Mesenchymal stem cell (in vitro differentiated cells and primary cell): ENCODE results near the gene TSSC4.

ENCODE experiments used
- DNase-seq: peaks from one replicate; pipeline ENCODE4 v3.0.0-alpha.2; 2013
- H2AFZ ChIP-seq: one replicate; pipeline ENCODE4 v1.6.1; 2013; ENCODE audit warnings: low read depth, mild to moderate bottlenecking, control low read depth, inconsistent platforms, low read length, moderate library complexity
- H2AK5ac ChIP-seq: 2 replicates; pipeline ENCODE4 v1.6.1; 2013; ENCODE audit warnings: low read length, moderate library complexity, mild to moderate bottlenecking, inconsistent platforms; ENCODE audit not compliant: severe bottlenecking
- H2BK120ac ChIP-seq: one replicate; pipeline ENCODE4 v1.6.1; 2013; ENCODE audit warnings: low read depth, mild to moderate bottlenecking, inconsistent platforms, low read length, moderate library complexity
- H2BK12ac ChIP-seq, 2 experiments: one replicate each; pipeline ENCODE4 v1.6.1; 2013; ENCODE audit warnings: inconsistent platforms in 2 of 2, low read length in 2 of 2, mild to moderate bottlenecking in 2 of 2, moderate library complexity in 2 of 2, control low read depth in 1 of 2
- H2BK15ac ChIP-seq: one replicate; pipeline ENCODE4 v1.6.1; 2013; ENCODE audit warnings: mild to moderate bottlenecking, low read depth, inconsistent platforms; ENCODE audit not compliant: poor library complexity, severe bottlenecking
- H2BK5ac ChIP-seq: 2 replicates; pipeline ENCODE4 v1.6.1; 2013; ENCODE audit warnings: low read depth, mild to moderate bottlenecking, low read length, control low read depth, inconsistent platforms; ENCODE audit not compliant: poor library complexity, severe bottlenecking
- H3K14ac ChIP-seq, 2 experiments: one replicate each; pipeline ENCODE4 v1.6.1; 2013; ENCODE audit warnings: inconsistent platforms in 2 of 2, low read length in 2 of 2, control low read depth in 1 of 2, mild to moderate bottlenecking in 1 of 2, moderate library complexity in 1 of 2
- H3K18ac ChIP-seq, 2 experiments: one replicate each; pipeline ENCODE4 v1.6.1; 2013; ENCODE audit warnings: inconsistent platforms in 2 of 2, low read length in 2 of 2, control low read depth in 1 of 2, low read depth in 1 of 2, mild to moderate bottlenecking in 1 of 2
- H3K23ac ChIP-seq, 2 experiments: one replicate each; pipeline ENCODE4 v1.6.1; 2013; ENCODE audit warnings: inconsistent platforms in 2 of 2, low read length in 2 of 2, mild to moderate bottlenecking in 2 of 2, moderate library complexity in 2 of 2, control low read depth in 1 of 2
- H3K27ac ChIP-seq: 2 replicates; pipeline ENCODE4 v1.5.1; 2013; ENCODE audit warnings: mild to moderate bottlenecking, moderate library complexity, low read length, control low read depth, inconsistent platforms; ENCODE audit not compliant: poor library complexity, severe bottlenecking
- H3K27me3 ChIP-seq, 2 experiments: 2 replicates each; pipeline versions ENCODE4 v1.6.1 to v1.7.0; 2013; ENCODE audit warnings: low read length in 2 of 2, mild to moderate bottlenecking in 2 of 2, moderate library complexity in 2 of 2, control low read depth in 1 of 2, inconsistent platforms in 1 of 2; ENCODE audit not compliant: control insufficient read depth in 1 of 2, insufficient read depth in 1 of 2
- H3K36me3 ChIP-seq, 2 experiments: 2 replicates each; pipeline versions ENCODE4 v1.6.1 to v1.7.0; 2013; ENCODE audit warnings: low read length in 2 of 2, control low read depth in 1 of 2, inconsistent platforms in 1 of 2, low read depth in 1 of 2, mild to moderate bottlenecking in 1 of 2; ENCODE audit not compliant: insufficient read depth in 2 of 2, control insufficient read depth in 1 of 2
- H3K4ac ChIP-seq, 2 experiments: one replicate each; pipeline ENCODE4 v1.6.1; 2013; ENCODE audit warnings: inconsistent platforms in 2 of 2, low read length in 2 of 2, mild to moderate bottlenecking in 2 of 2, moderate library complexity in 2 of 2, control low read depth in 1 of 2, low read depth in 1 of 2
- H3K4me1 ChIP-seq: 2 replicates; pipeline ENCODE4 v1.6.1; 2013; ENCODE audit warnings: low read depth, low read length, control low read depth; ENCODE audit not compliant: control insufficient read depth, insufficient read depth
- H3K4me2 ChIP-seq: 2 replicates; pipeline ENCODE4 v1.6.1; 2013; ENCODE audit warnings: low read length, mild to moderate bottlenecking, inconsistent platforms; ENCODE audit not compliant: poor library complexity, severe bottlenecking
- H3K4me3 ChIP-seq, 2 experiments: 2 replicates each; pipeline versions ENCODE4 v1.5.1 to v1.7.0; 2013; ENCODE audit warnings: low read length in 2 of 2, mild to moderate bottlenecking in 2 of 2, control low read depth in 1 of 2, low read depth in 1 of 2; ENCODE audit not compliant: insufficient read depth in 1 of 2
- H3K79me1 ChIP-seq: replicated peaks from 2 replicates; pipeline ENCODE4 v1.6.1; 2013; ENCODE audit warnings: mild to moderate bottlenecking, control low read depth, low read length, inconsistent platforms; ENCODE audit not compliant: poor library complexity, severe bottlenecking
- H3K9ac ChIP-seq: 2 replicates; pipeline ENCODE4 v1.7.0; 2013; ENCODE audit warnings: mild to moderate bottlenecking, low read length, moderate library complexity
- H3K9me3 ChIP-seq: 2 replicates; pipeline ENCODE4 v1.7.0; 2013; ENCODE audit warnings: mild to moderate bottlenecking, low read length; ENCODE audit not compliant: control insufficient read depth
- H4K8ac ChIP-seq: one replicate; pipeline ENCODE4 v1.6.1; 2013; ENCODE audit warnings: inconsistent platforms, mild to moderate bottlenecking, low read length, moderate library complexity
- H4K91ac ChIP-seq: one replicate; pipeline ENCODE4 v1.6.1; 2013; ENCODE audit warnings: mild to moderate bottlenecking, low read length, inconsistent platforms
- WGBS: methylation state at CpG from one replicate; pipeline ENCODE4 v1.1.7; 2013; ENCODE audit warnings: mixed read lengths; 5-methylcytosine and 5-hydroxymethylcytosine counted together

The TSSC4 gene

GRCh38 chr11:2399488-2400068 lies 972 bp upstream of the TSSC4 start:
- H3K18ac ChIP-seq = peak overlapping the region; percentile 90 to 97
- no peaks in the 10 kb centered on the region for H3K9me3 ChIP-seq
- peak overlapping the region; percentile 73 to 83 for H3K4me3 ChIP-seq
- H2BK15ac ChIP-seq = peak overlapping the region; percentile 61
- H3K27ac ChIP-seq = peak overlapping the region; percentile 67
- H4K8ac ChIP-seq = peak overlapping the region; percentile 96
- 60% methylated on average over 23 of the region's 23 CpGs for WGBS
- H4K91ac ChIP-seq = peak overlapping the region; percentile 97
- no peaks in the 10 kb centered on the region for H3K27me3 ChIP-seq
- H3K79me1 ChIP-seq = peaks cover 36% of the 10 kb centered on the region
- H3K4me2 ChIP-seq = peak overlapping the region; percentile 82
- H2BK120ac ChIP-seq = no peak overlapping the region
- peak overlapping the region; percentile 26 for H2BK5ac ChIP-seq
- peaks cover 27% of the 10 kb centered on the region for H3K4me1 ChIP-seq
- no peak for DNase-seq
- no peak overlapping the region for H3K23ac ChIP-seq
- H3K9ac ChIP-seq = peak overlapping the region; percentile 93
- H2AFZ ChIP-seq = no peak overlapping the region
- peaks cover 70 to 71% of the 10 kb centered on the region in 2 experiments for H3K36me3 ChIP-seq
- H2AK5ac ChIP-seq = peak overlapping the region; percentile 42
- peak overlapping the region; percentile 86 to 89 for H3K4ac ChIP-seq
- H3K14ac ChIP-seq = no peak overlapping the region
- no peak overlapping the region for H2BK12ac ChIP-seq

- peak; percentile 38 for DNase-seq
- H4K91ac ChIP-seq = peak overlapping the region; percentile 75
- H3K14ac ChIP-seq = peak overlapping the region in 1 of 2 experiments; percentile 87
- peaks cover 58 to 62% of the 10 kb centered on the region in 2 experiments for H3K36me3 ChIP-seq
- H3K23ac ChIP-seq = peak overlapping the region in 1 of 2 experiments; percentile 47
- H3K27me3 ChIP-seq = no peaks in the 10 kb centered on the region
- peak overlapping the region; percentile 99 for H3K9ac ChIP-seq
- H3K27ac ChIP-seq = peak overlapping the region; percentile 64
- peak overlapping the region; percentile 79 to 98 for H3K4me3 ChIP-seq
- peak overlapping the region; percentile 18 to 96 for H3K4ac ChIP-seq
- H3K18ac ChIP-seq = peak overlapping the region; percentile 15 to 94
- H2BK5ac ChIP-seq = no peak overlapping the region
- H4K8ac ChIP-seq = peak overlapping the region; percentile 81
- H2BK15ac ChIP-seq = peak overlapping the region; percentile 38
- WGBS = under 1% methylated on average over 53 of the region's 55 CpGs
- H2BK120ac ChIP-seq = peak overlapping the region; percentile 40
- peak overlapping the region; percentile 60 for H2AK5ac ChIP-seq
- H3K4me2 ChIP-seq = peak overlapping the region; percentile 84
- peaks cover 25% of the 10 kb centered on the region for H3K79me1 ChIP-seq
- H2AFZ ChIP-seq = peak overlapping the region; percentile 62
- peaks cover 36% of the 10 kb centered on the region for H3K4me1 ChIP-seq
- peak overlapping the region in 1 of 2 experiments; percentile 29 for H2BK12ac ChIP-seq
- no peaks in the 10 kb centered on the region for H3K9me3 ChIP-seq
Observed at GRCh38 chr11:2400762-2401435, 349 bp downstream of the TSSC4 start.

GRCh38 chr11:2401436-2401984 lies 960 bp downstream of the TSSC4 start:
- Histone ChIP-seq H2AK5ac (peak overlapping the region; percentile 60), H3K4me3 (peak overlapping the region; percentile 79 to 98), H3K4me2 (peak overlapping the region; percentile 84), H3K23ac (peak overlapping the region in 1 of 2 experiments; percentile 47), H2BK12ac (no peak overlapping the region), H3K27me3 (no peaks in the 10 kb centered on the region), H3K14ac (peak overlapping the region in 1 of 2 experiments; percentile 87), H3K9me3 (no peaks in the 10 kb centered on the region), H3K4ac (peak overlapping the region; percentile 18 to 96), H4K8ac (no peak overlapping the region), H2BK15ac (no peak overlapping the region), H3K79me1 (peaks cover 19% of the 10 kb centered on the region), H3K9ac (peak overlapping the region; percentile 99), H4K91ac (peak overlapping the region; percentile 3), H3K18ac (peak overlapping the region in 1 of 2 experiments; percentile 28), H3K27ac (no peak overlapping the region), H2BK120ac (peak overlapping the region; percentile 40), H3K4me1 (peaks cover 38% of the 10 kb centered on the region), H2BK5ac (no peak overlapping the region), H2AFZ (no peak overlapping the region), H3K36me3 (peaks cover 52 to 56% of the 10 kb centered on the region in 2 experiments)
- 65% methylated on average over 12 of the region's 12 CpGs for WGBS
- no peak for DNase-seq

- peak overlapping the region in 1 of 2 experiments; percentile 98 for H3K4me3 ChIP-seq
- no peaks in the 10 kb centered on the region for H3K27me3 ChIP-seq
- no peak overlapping the region for H2AFZ ChIP-seq
- no peak overlapping the region for H3K18ac ChIP-seq
- H3K14ac ChIP-seq = no peak overlapping the region
- no peak overlapping the region for H3K23ac ChIP-seq
- H3K27ac ChIP-seq = no peak overlapping the region
- no peak overlapping the region for H4K8ac ChIP-seq
- H2BK12ac ChIP-seq = peak overlapping the region in 1 of 2 experiments; percentile 45
- no peaks in the 10 kb centered on the region for H3K9me3 ChIP-seq
- H2BK5ac ChIP-seq = no peak overlapping the region
- H3K4me1 ChIP-seq = peaks cover 38% of the 10 kb centered on the region
- H2BK120ac ChIP-seq = no peak overlapping the region
- H3K4me2 ChIP-seq = peak overlapping the region; percentile 84
- peaks cover 15% of the 10 kb centered on the region for H3K79me1 ChIP-seq
- peak overlapping the region; percentile 99 for H3K9ac ChIP-seq
- no peak for DNase-seq
- H3K36me3 ChIP-seq = peaks cover 46 to 50% of the 10 kb centered on the region in 2 experiments
- 95% methylated on average over 11 of the region's 13 CpGs for WGBS
- no peak overlapping the region for H2AK5ac ChIP-seq
- no peak overlapping the region for H4K91ac ChIP-seq
- H2BK15ac ChIP-seq = no peak overlapping the region
- no peak overlapping the region for H3K4ac ChIP-seq
Observed at GRCh38 chr11:2402106-2402505, 1.6 kb downstream of the TSSC4 start.
